SK-N-SH (cell line): ENCODE data around the gene NKX2-3. TPM values are rescaled to one million over a fixed set of nuclear protein-coding genes. Genes with fewer than 3 reads are reported as not detected.

Source experiments
- CTCF ChIA-PET: fragments of 300-600, 350-600 bp; formaldehyde crosslinking; extraction: SDS; loops from one replicate; lab custom pipeline; 2021; lab: Yijun Ruan, JAX
- POLR2A ChIA-PET: fragments of 350-600 bp; sonication (Branson Sonifier 250); formaldehyde crosslinking; extraction: SDS; loops from one replicate; lab custom pipeline; 2020; ENCODE audit warnings: antibody characterized with exemption, inconsistent platforms; lab: Yijun Ruan, JAX
- DNase-seq: peaks from one replicate; pipeline ENCODE4 v3.0.0; 2012
- H2AFZ ChIP-seq: fragments of 200-600 bp; sonication (generic); 2 replicates; pipeline ENCODE4 v1.8.1; 2016; ENCODE audit warnings: antibody characterized with exemption, mild to moderate bottlenecking, low read depth
- H3F3A ChIP-seq: fragments of 200-600 bp; sonication (generic); replicated peaks from 2 replicates; pipeline ENCODE3; 2016; ENCODE audit warnings: antibody characterized with exemption, mild to moderate bottlenecking; ENCODE audit not compliant: insufficient read depth
- H3K27ac ChIP-seq, 2 experiments: fragments of 200-500 bp in 1 of 2; fragments of 200-600 bp in 1 of 2; sonication (Bioruptor generic) in 1 of 2; sonication (generic), shearing (Covaris generic) in 1 of 2; 2 replicates each; pipeline versions ENCODE4 v1.5.1 to v1.6.1; 2014 to 2016; ENCODE audit warnings: low read depth in 2 of 2, inconsistent platforms in 1 of 2, low read length in 1 of 2, mild to moderate bottlenecking in 1 of 2, mixed read lengths in 1 of 2
- H3K27me3 ChIP-seq: fragments of 200-600 bp; sonication (generic), shearing (Covaris generic); 2 replicates; pipeline ENCODE4 v1.6.1; 2016; ENCODE audit warnings: mixed run types; ENCODE audit not compliant: insufficient read depth
- H3K36me3 ChIP-seq, 2 experiments: fragments of 200-500 bp in 1 of 2; fragments of 200-600 bp in 1 of 2; sonication (Bioruptor generic) in 1 of 2; sonication (generic) in 1 of 2; replicated peaks in 1 of 2; 2 replicates each; pipeline versions ENCODE3 to v1.5.1; 2014 to 2016; ENCODE audit warnings: low read length in 1 of 2, mild to moderate bottlenecking in 1 of 2; ENCODE audit not compliant: insufficient read depth in 2 of 2, control insufficient read depth in 1 of 2
- H3K4me1 ChIP-seq, 2 experiments: fragments of 200-500 bp in 1 of 2; fragments of 200-600 bp in 1 of 2; sonication (Bioruptor generic) in 1 of 2; sonication (generic), shearing (Covaris generic) in 1 of 2; 2 replicates each; pipeline versions ENCODE4 v1.5.1 to v1.6.1; 2014 to 2016; ENCODE audit warnings: low read depth in 1 of 2, low read length in 1 of 2, mixed run types in 1 of 2; ENCODE audit not compliant: insufficient read depth in 2 of 2, control insufficient read depth in 1 of 2
- H3K4me2 ChIP-seq: fragments of 200-600 bp; sonication (generic), shearing (Covaris generic); 2 replicates; pipeline ENCODE4 v1.6.1; 2017; ENCODE audit warnings: mixed run types
- H3K4me3 ChIP-seq, 2 experiments: fragments of 200-500 bp in 1 of 2; fragments of 200-600 bp in 1 of 2; sonication (Bioruptor generic) in 1 of 2; sonication (generic), shearing (Covaris generic) in 1 of 2; 2 replicates each; pipeline versions ENCODE4 v1.5.1 to v1.8.1; 2014 to 2016; ENCODE audit warnings: low read depth in 2 of 2, inconsistent platforms in 1 of 2, low read length in 1 of 2, mild to moderate bottlenecking in 1 of 2, mixed read lengths in 1 of 2, moderate library complexity in 1 of 2
- H3K79me2 ChIP-seq: fragments of 200-600 bp; sonication (generic); 2 replicates; pipeline ENCODE4 v1.8.1; 2017; ENCODE audit warnings: mild to moderate bottlenecking; ENCODE audit not compliant: insufficient read depth
- H3K9ac ChIP-seq: fragments of 200-600 bp; sonication (generic); 2 replicates; pipeline ENCODE4 v1.6.1; 2017; ENCODE audit warnings: mixed run types
- H3K9me2 ChIP-seq: fragments of 200-600 bp; sonication (generic); 2 replicates; pipeline ENCODE4 v1.6.1; 2017; ENCODE audit warnings: mixed run types
- H3K9me3 ChIP-seq: fragments of 200-600 bp; sonication (generic); 2 replicates; pipeline ENCODE4 v1.6.1; 2017; ENCODE audit warnings: mixed run types, mild to moderate bottlenecking, moderate library complexity
- H4K20me1 ChIP-seq: fragments of 200-600 bp; sonication (generic); 2 replicates; pipeline ENCODE4 v1.6.1; 2017; ENCODE audit warnings: mild to moderate bottlenecking, mixed run types; ENCODE audit not compliant: insufficient read depth
- CTCF ChIP-seq: fragments of 200-600 bp; sonication (generic); IDR thresholded peaks from 2 replicates; pipeline ENCODE4 v1.6.1; 2017; ENCODE audit warnings: antibody characterized with exemption, mild to moderate bottlenecking, moderate library complexity
- FOSL2 ChIP-seq: IDR thresholded peaks from 2 replicates; pipeline ENCODE4 v1.4.0; 2012; ENCODE audit warnings: low read depth, mild to moderate bottlenecking, moderate library complexity, borderline replicate concordance
- FOXM1 ChIP-seq: IDR thresholded peaks from 2 replicates; pipeline ENCODE4 v1.4.0; 2012; ENCODE audit warnings: low read depth, mild to moderate bottlenecking
- IRF3 ChIP-seq: fragments of 150-350 bp; IDR thresholded peaks from 2 replicates; pipeline ENCODE4 v1.6.1; 2016; ENCODE audit warnings: mild to moderate bottlenecking, low read depth, low read length
- NFIC ChIP-seq: IDR thresholded peaks from 2 replicates; pipeline ENCODE4 v1.4.0; 2012; ENCODE audit warnings: borderline replicate concordance
- NRF1 ChIP-seq: IDR thresholded peaks from 2 replicates; pipeline ENCODE4 v1.6.1; 2012; ENCODE audit warnings: low read depth, mild to moderate bottlenecking, low read length
- POLR2AphosphoS5 ChIP-seq: IDR thresholded peaks from 2 replicates; pipeline ENCODE4 v1.6.1; 2012; ENCODE audit warnings: low read depth, low read length
- RAD21 ChIP-seq: IDR thresholded peaks from 2 replicates; pipeline ENCODE4 v1.6.1; 2012; ENCODE audit warnings: mild to moderate bottlenecking, low read length
- RCOR1 ChIP-seq: fragments of 150-350 bp; IDR thresholded peaks from 2 replicates; pipeline ENCODE4 v1.6.1; 2017; ENCODE audit warnings: antibody characterized with exemption, low read length
- RFX5 ChIP-seq: IDR thresholded peaks from 2 replicates; pipeline ENCODE4 v1.6.1; 2012; ENCODE audit warnings: mild to moderate bottlenecking, improper control_type of control experiment, low read length
- SIN3A ChIP-seq: IDR thresholded peaks from 2 replicates; pipeline ENCODE4 v1.6.1; 2012; ENCODE audit warnings: low read depth, mild to moderate bottlenecking, low read length, moderate library complexity, borderline replicate concordance
- TEAD4 ChIP-seq: IDR thresholded peaks from 2 replicates; pipeline ENCODE4 v1.4.0; 2012; ENCODE audit warnings: mild to moderate bottlenecking, borderline replicate concordance; ENCODE audit not compliant: insufficient read depth
- YY1 ChIP-seq: IDR thresholded peaks from 2 replicates; pipeline ENCODE4 v1.4.0; 2012; ENCODE audit warnings: low read depth, mild to moderate bottlenecking
- WGBS: methylation state at CpG from one replicate; pipeline ENCODE4 v1.1.6; 2017; ENCODE audit warnings: low lambda C conversion rate; 5-methylcytosine and 5-hydroxymethylcytosine counted together
- polyA plus RNA-seq, 3 experiments: library from polyadenylated mRNA; depleted of rRNA; stranded (reverse); fragments of >200 nt; gene quantifications; 2 replicates each; pipeline ENCODE4 v1.2.3, GENCODE V29; 2012

NKX2-3 gene
- polyA plus RNA-seq, 1 of the 3 experiments (the other 2 are of a cell fraction) = not detected

GRCh38 chr10:99579971-99580370 lies 47.2 kb downstream of the NKX2-3 start:
- H3K79me2 ChIP-seq = no peaks in the 10 kb centered on the region
- TF ChIP-seq RAD21 (no peak), POLR2AphosphoS5 (no peak), FOXM1 (no peak), NRF1 (no peak), NFIC (no peak), SIN3A (no peak), FOSL2 (no peak)
- POLR2A ChIA-PET = no interaction called here
- CTCF ChIA-PET = interaction anchor here (1.7 to 3.7 kb wide), 2 partner anchors 20 to 32 kb away, joined by 6 to 15 read pairs; no protein-coding TSS in a partner anchor
- no peak overlapping the region for H2AFZ ChIP-seq
- H3K9me3 ChIP-seq = no peaks in the 10 kb centered on the region
- no peaks in the 10 kb centered on the region for H3K9me2 ChIP-seq
- no peaks in the 10 kb centered on the region for H3F3A ChIP-seq
- 53% methylated on average over 1 of the region's 1 CpG for WGBS
- H3K4me2 ChIP-seq = no peak overlapping the region
- no peaks in the 10 kb centered on the region for H3K4me1 ChIP-seq
- H3K27ac ChIP-seq = no peak overlapping the region
- H3K9ac ChIP-seq = no peak overlapping the region
- no peaks in the 10 kb centered on the region for H3K36me3 ChIP-seq
- DNase-seq = no peak
- H3K27me3 ChIP-seq = peaks cover 86% of the 10 kb centered on the region
- H4K20me1 ChIP-seq = no peaks in the 10 kb centered on the region
- H3K4me3 ChIP-seq = no peak overlapping the region

- ChIA-PET CTCF (interaction anchor here (3.7 kb wide), 1 partner anchor 22 kb away, joined by 15 read pairs; no protein-coding TSS in a partner anchor), POLR2A (no interaction called here)
- Histone ChIP-seq H3K4me3 (no peak overlapping the region), H3K27me3 (peaks cover 92% of the 10 kb centered on the region), H3K27ac (no peak overlapping the region), H4K20me1 (no peaks in the 10 kb centered on the region), H3F3A (no peaks in the 10 kb centered on the region), H3K9me2 (no peaks in the 10 kb centered on the region), H3K36me3 (no peaks in the 10 kb centered on the region), H3K9ac (no peak overlapping the region), H3K4me2 (no peak overlapping the region), H2AFZ (no peak overlapping the region), H3K4me1 (no peaks in the 10 kb centered on the region), H3K9me3 (no peaks in the 10 kb centered on the region), H3K79me2 (no peaks in the 10 kb centered on the region)
- no peak for DNase-seq
- 33% methylated on average over 6 of the region's 6 CpGs for WGBS
- TF ChIP-seq RCOR1 (no peak), TEAD4 (no peak), RFX5 (no peak), FOSL2 (no peak), IRF3 (no peak), CTCF (no peak), YY1 (no peak)
Measured at GRCh38 chr10:99582255-99582770, 49.6 kb downstream of the NKX2-3 start.
